ENCODE data around the gene CKAP4.

DNA sequence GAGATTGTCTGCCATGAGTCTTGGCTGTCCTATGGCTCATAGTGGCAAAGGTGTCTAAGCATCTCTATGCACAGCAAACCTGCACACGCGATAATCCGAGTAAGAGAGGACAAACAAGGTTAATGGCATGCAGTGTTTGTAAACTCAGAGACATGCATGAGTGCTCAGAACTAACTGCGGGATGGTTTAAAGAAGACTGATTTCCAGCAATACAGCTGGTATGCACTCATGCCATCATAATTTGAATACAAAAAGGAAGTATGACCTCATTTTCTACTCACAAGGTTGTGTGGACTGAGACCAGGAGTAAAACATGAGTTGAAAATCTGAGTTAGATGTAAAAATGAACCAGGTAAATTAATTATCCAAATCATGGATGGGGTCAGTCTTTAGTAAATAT lies 38.2 kb upstream of the CKAP4 start:
- TF ChIP-seq POLR2A (IDR thresholded peaks at IDR 0.05) = no peak
- TF ChIP-seq, protein P1, sequence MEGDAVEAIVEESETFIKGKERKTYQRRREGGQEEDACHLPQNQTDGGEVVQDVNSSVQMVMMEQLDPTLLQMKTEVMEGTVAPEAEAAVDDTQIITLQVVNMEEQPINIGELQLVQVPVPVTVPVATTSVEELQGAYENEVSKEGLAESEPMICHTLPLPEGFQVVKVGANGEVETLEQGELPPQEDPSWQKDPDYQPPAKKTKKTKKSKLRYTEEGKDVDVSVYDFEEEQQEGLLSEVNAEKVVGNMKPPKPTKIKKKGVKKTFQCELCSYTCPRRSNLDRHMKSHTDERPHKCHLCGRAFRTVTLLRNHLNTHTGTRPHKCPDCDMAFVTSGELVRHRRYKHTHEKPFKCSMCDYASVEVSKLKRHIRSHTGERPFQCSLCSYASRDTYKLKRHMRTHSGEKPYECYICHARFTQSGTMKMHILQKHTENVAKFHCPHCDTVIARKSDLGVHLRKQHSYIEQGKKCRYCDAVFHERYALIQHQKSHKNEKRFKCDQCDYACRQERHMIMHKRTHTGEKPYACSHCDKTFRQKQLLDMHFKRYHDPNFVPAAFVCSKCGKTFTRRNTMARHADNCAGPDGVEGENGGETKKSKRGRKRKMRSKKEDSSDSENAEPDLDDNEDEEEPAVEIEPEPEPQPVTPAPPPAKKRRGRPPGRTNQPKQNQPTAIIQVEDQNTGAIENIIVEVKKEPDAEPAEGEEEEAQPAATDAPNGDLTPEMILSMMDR (IDR thresholded peaks at IDR 0.05) = no peak
